SK-N-SH (cell line): ENCODE measurements around the gene DLAT.

Source experiments
- POLR2AphosphoS5 ChIP-seq: IDR thresholded peaks from 2 replicates; pipeline ENCODE4 v1.6.1; 2012; ENCODE audit warnings: low read depth, low read length
- TF ChIP-seq, protein P1 (sequence below): fragments of 200-600 bp; sonication (generic); IDR thresholded peaks from 2 replicates; pipeline ENCODE4 v1.6.1; 2017; ENCODE audit warnings: antibody characterized with exemption, mild to moderate bottlenecking, moderate library complexity

DNA sequence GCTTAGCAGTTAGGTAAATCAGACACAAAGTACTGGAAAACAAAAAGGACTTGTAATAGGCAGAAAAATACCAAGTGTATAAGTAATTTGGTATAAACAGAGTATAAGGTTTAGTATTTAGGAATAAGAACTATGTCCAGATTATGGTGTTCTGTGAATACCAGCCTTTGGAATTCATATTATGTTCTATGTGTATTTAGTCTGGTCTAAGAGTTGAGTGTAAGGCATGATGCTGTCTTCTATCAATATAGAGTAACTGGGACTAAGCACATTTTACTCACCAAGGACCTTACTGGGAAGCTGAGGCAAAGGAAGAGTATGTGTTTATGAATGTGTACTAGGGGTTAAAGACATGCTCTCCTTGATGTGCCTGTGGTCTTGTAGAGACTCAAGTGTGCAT lies 71.0 kb downstream of the DLAT start:
- TF ChIP-seq POLR2AphosphoS5 = no peak
- TF ChIP-seq, protein P1, sequence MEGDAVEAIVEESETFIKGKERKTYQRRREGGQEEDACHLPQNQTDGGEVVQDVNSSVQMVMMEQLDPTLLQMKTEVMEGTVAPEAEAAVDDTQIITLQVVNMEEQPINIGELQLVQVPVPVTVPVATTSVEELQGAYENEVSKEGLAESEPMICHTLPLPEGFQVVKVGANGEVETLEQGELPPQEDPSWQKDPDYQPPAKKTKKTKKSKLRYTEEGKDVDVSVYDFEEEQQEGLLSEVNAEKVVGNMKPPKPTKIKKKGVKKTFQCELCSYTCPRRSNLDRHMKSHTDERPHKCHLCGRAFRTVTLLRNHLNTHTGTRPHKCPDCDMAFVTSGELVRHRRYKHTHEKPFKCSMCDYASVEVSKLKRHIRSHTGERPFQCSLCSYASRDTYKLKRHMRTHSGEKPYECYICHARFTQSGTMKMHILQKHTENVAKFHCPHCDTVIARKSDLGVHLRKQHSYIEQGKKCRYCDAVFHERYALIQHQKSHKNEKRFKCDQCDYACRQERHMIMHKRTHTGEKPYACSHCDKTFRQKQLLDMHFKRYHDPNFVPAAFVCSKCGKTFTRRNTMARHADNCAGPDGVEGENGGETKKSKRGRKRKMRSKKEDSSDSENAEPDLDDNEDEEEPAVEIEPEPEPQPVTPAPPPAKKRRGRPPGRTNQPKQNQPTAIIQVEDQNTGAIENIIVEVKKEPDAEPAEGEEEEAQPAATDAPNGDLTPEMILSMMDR = no peak
